ENCODE results near the gene CAPN7.

DNA sequence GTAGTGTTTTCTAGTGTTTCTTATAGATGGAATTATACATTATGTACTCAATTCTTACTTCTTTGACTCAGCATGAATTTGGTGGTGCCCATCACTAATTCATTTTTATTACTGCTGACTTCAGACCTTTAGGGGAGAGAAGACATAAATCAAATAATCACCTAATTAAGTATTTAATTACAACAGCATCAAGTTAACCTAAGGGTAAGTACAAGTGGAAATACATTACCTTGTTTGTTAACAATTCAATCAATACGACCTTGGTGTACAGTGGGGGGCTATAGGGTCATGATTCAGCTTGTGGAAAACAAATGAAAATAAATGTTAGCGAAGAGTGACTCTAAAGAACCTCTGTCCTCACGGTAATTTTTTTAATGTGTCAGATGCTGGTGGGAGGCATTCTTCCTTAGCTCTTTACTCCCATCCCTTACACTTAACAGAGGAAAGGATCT, 538 bp upstream of the CAPN7 start:
- TF ChIP-seq, protein P1, sequence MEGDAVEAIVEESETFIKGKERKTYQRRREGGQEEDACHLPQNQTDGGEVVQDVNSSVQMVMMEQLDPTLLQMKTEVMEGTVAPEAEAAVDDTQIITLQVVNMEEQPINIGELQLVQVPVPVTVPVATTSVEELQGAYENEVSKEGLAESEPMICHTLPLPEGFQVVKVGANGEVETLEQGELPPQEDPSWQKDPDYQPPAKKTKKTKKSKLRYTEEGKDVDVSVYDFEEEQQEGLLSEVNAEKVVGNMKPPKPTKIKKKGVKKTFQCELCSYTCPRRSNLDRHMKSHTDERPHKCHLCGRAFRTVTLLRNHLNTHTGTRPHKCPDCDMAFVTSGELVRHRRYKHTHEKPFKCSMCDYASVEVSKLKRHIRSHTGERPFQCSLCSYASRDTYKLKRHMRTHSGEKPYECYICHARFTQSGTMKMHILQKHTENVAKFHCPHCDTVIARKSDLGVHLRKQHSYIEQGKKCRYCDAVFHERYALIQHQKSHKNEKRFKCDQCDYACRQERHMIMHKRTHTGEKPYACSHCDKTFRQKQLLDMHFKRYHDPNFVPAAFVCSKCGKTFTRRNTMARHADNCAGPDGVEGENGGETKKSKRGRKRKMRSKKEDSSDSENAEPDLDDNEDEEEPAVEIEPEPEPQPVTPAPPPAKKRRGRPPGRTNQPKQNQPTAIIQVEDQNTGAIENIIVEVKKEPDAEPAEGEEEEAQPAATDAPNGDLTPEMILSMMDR (IDR thresholded peaks at IDR 0.05; ENCODE audit: borderline replicate concordance, extremely low read depth, low read length, poor library complexity, severe bottlenecking) = no peak
- TF ChIP-seq EZH2 (IDR thresholded peaks at IDR 0.05; ENCODE audit: borderline replicate concordance, low read depth, low read length, severe bottlenecking) = no peak

Measured in DND-41 (cell line).